Thoracic aorta (tissue), 2 donors: ENCODE data around the gene B3GNT5. TPM values are rescaled to one million over a fixed set of nuclear protein-coding genes. Genes with fewer than 3 reads are reported as not detected.

Experiments used
- ATAC-seq: fragments of 150-250 bp; one replicate; pipeline ENCODE4 v1.8.0; 2017; ENCODE audit warnings: low read depth; ENCODE audit not compliant: insufficient number of reproducible peaks, low FRiP score
- DNase-seq: peaks from one replicate; pipeline ENCODE4 v3.0.0-alpha.2; 2020; ENCODE audit warnings: low spot score
- H3K27ac ChIP-seq, 2 donors: fragments of 200-600 bp; sonication (generic); 1 replicate in 1 of 2; 2 replicates in 1 of 2; pipeline ENCODE4 v1.5.1; 2016; ENCODE audit warnings: mild to moderate bottlenecking in 2 of 2, moderate library complexity in 2 of 2
- H3K27me3 ChIP-seq: fragments of 200-600 bp; sonication (generic); replicated peaks from 2 replicates; pipeline ENCODE4 v1.6.0; 2016; ENCODE audit warnings: mild to moderate bottlenecking; ENCODE audit not compliant: insufficient read depth
- H3K36me3 ChIP-seq: fragments of 200-600 bp; sonication (generic); one replicate; pipeline ENCODE4 v1.5.1; 2016
- H3K4me1 ChIP-seq, 2 donors: fragments of 200-600 bp; sonication (generic); 1 replicate in 1 of 2; 2 replicates in 1 of 2; pipeline versions ENCODE4 v1.5.1 to v1.6.0; 2016; ENCODE audit warnings: low read depth in 2 of 2, mild to moderate bottlenecking in 1 of 2; ENCODE audit not compliant: control insufficient read depth in 1 of 2
- H3K4me3 ChIP-seq: fragments of 200-600 bp; sonication (generic); 2 replicates; pipeline ENCODE4 v1.5.1; 2016; ENCODE audit warnings: mild to moderate bottlenecking
- H3K9me3 ChIP-seq: fragments of 200-600 bp; sonication (generic); 2 replicates; pipeline ENCODE4 v1.5.1; 2016
- CTCF ChIP-seq: fragments of 200-600 bp; sonication (generic); IDR thresholded peaks from one replicate; pipeline ENCODE4 v1.5.1; 2019; ENCODE audit warnings: antibody characterized with exemption
- total RNA-seq, 2 donors: library from RNA; depleted of rRNA; stranded (reverse); fragments of >200 nt; gene quantifications; one replicate each; pipeline versions ENCODE4 v1.1.0 to v1.2.3, GENCODE V29; 2016

The B3GNT5 gene
- total RNA-seq, 2 donors from 2014 or later, result 3.1 to 7.5 TPM

GRCh38 chr3:183283886-183284285, 30.8 kb downstream of the B3GNT5 start:
- Histone ChIP-seq H3K27ac (no peak overlapping the region), H3K4me1 (peaks cover 14 to 43% of the 10 kb centered on the region in 2 donors), H3K9me3 (no peaks in the 10 kb centered on the region), H3K36me3 (no peaks in the 10 kb centered on the region), H3K27me3 (no peaks in the 10 kb centered on the region), H3K4me3 (no peak overlapping the region)
- DNase-seq (no peak), ATAC-seq (no peak)
- no peak for TF ChIP-seq CTCF

GRCh38 chr3:183284570-183284969, 31.5 kb downstream of the B3GNT5 start:
- H3K36me3 ChIP-seq, result no peaks in the 10 kb centered on the region
- TF ChIP-seq CTCF, result no peak
- H3K9me3 ChIP-seq, result no peaks in the 10 kb centered on the region
- no peak overlapping the region for H3K4me3 ChIP-seq
- H3K27ac ChIP-seq, result peak overlapping the region in 1 of 2 donors; percentile 70
- no peak for DNase-seq
- H3K27me3 ChIP-seq, result no peaks in the 10 kb centered on the region
- no peak for ATAC-seq
- H3K4me1 ChIP-seq, result peaks cover 14 to 43% of the 10 kb centered on the region in 2 donors

GRCh38 chr3:183285318-183285717, 32.3 kb downstream of the B3GNT5 start:
- Histone ChIP-seq H3K4me1 (peaks cover 14 to 43% of the 10 kb centered on the region in 2 donors), H3K4me3 (peak overlapping the region; percentile 10), H3K9me3 (no peaks in the 10 kb centered on the region), H3K27me3 (no peaks in the 10 kb centered on the region), H3K36me3 (no peaks in the 10 kb centered on the region), H3K27ac (peak overlapping the region; percentile 70 to 81)
- ATAC-seq (no peak), DNase-seq (no peak)
- no peak for TF ChIP-seq CTCF

- H3K9me3 ChIP-seq, result no peaks in the 10 kb centered on the region
- peak overlapping the region; percentile 10 for H3K4me3 ChIP-seq
- DNase-seq (peak; percentile 68), ATAC-seq (peak; percentile 92)
- no peaks in the 10 kb centered on the region for H3K36me3 ChIP-seq
- TF ChIP-seq CTCF, result no peak
- peaks cover 14 to 43% of the 10 kb centered on the region in 2 donors for H3K4me1 ChIP-seq
- H3K27me3 ChIP-seq, result no peaks in the 10 kb centered on the region
- H3K27ac ChIP-seq, result peak overlapping the region; percentile 70 to 81
These were observed 32.9 kb downstream of the B3GNT5 start for GRCh38 chr3:183285828-183286457.

- ATAC-seq (peak; percentile 73), DNase-seq (peak; percentile 21)
- H3K27me3 ChIP-seq, result no peaks in the 10 kb centered on the region
- no peak overlapping the region for H3K4me3 ChIP-seq
- peak overlapping the region; percentile 70 to 81 for H3K27ac ChIP-seq
- no peaks in the 10 kb centered on the region for H3K9me3 ChIP-seq
- H3K4me1 ChIP-seq, result peaks cover 14 to 43% of the 10 kb centered on the region in 2 donors
- H3K36me3 ChIP-seq, result no peaks in the 10 kb centered on the region
- no peak for TF ChIP-seq CTCF
These were observed 34.4 kb downstream of the B3GNT5 start for GRCh38 chr3:183287301-183287971.
